EL (cell line): ENCODE data around the gene RBP4.

Experiments used
- DNase-seq: peaks from one replicate; pipeline ENCODE4 v3.0.0-alpha.2; 2016

RBP4 gene

GRCh38 chr10:93601146-93601773 lies at the start of gene RBP4:
Gene RBP4, minus strand, starts transcription at chr10:93601235. Its CDS starts 207 bp downstream, at chr10:93601028.
- DNase-seq = peak; percentile 39

- DNase-seq = no peak
Observed at GRCh38 chr10:93639791-93640190, 38.8 kb upstream of the RBP4 start.

GRCh38 chr10:93630625-93631557 lies 29.9 kb upstream of the RBP4 start:
- no peak for DNase-seq

- no peak for DNase-seq
Observed at GRCh38 chr10:93629647-93630305, 28.7 kb upstream of the RBP4 start.

- no peak for DNase-seq
Observed at GRCh38 chr10:93628858-93629257, 27.8 kb upstream of the RBP4 start.

GRCh38 chr10:93622942-93623341 lies 21.9 kb upstream of the RBP4 start:
- no peak for DNase-seq

GRCh38 chr10:93620925-93621324 lies 19.9 kb upstream of the RBP4 start:
- DNase-seq = no peak

- no peak for DNase-seq
Observed at GRCh38 chr10:93615576-93616235, 14.7 kb upstream of the RBP4 start.

GRCh38 chr10:93614101-93614825 lies 13.2 kb upstream of the RBP4 start:
- no peak for DNase-seq

- no peak for DNase-seq
Observed at GRCh38 chr10:93613126-93613525, 12.1 kb upstream of the RBP4 start.

- no peak for DNase-seq
Observed at GRCh38 chr10:93612311-93612710, 11.3 kb upstream of the RBP4 start, which contains the start of gene PDE6C. Gene PDE6C, plus strand, starts transcription at chr10:93612537. Its CDS starts 189 bp downstream, at chr10:93612726.

GRCh38 chr10:93608421-93608820 lies 7.4 kb upstream of the RBP4 start:
- DNase-seq = no peak

- DNase-seq = no peak
Observed at GRCh38 chr10:93604146-93604545, 3.1 kb upstream of the RBP4 start.

- DNase-seq = no peak
Observed at GRCh38 chr10:93603023-93603422, 2.0 kb upstream of the RBP4 start.

- DNase-seq = no peak
Observed at GRCh38 chr10:93601774-93602162, 733 bp upstream of the RBP4 start.

GRCh38 chr10:93600446-93601145 lies 439 bp downstream of the RBP4 start:
- DNase-seq = peak; percentile 35

- no peak for DNase-seq
Observed at GRCh38 chr10:93599778-93600177, 1.3 kb downstream of the RBP4 start.

- DNase-seq = no peak
Observed at GRCh38 chr10:93599335-93599734, 1.7 kb downstream of the RBP4 start.

GRCh38 chr10:93598157-93598556 lies 2.9 kb downstream of the RBP4 start:
- DNase-seq = no peak

GRCh38 chr10:93597075-93597599 lies 3.9 kb downstream of the RBP4 start:
- no peak for DNase-seq

GRCh38 chr10:93596539-93596938 lies 4.5 kb downstream of the RBP4 start:
- no peak for DNase-seq
